Cardiac septum (tissue), 1 donor: ENCODE data around the gene ARFIP1. TPM values are rescaled to one million over a fixed set of nuclear protein-coding genes. Genes with fewer than 3 reads are reported as not detected.
"Not testable (repeated sequence)": the region's sequence is repeated elsewhere in the genome, so short reads cannot be mapped to it uniquely, and the experiment has no call there.

Experiments used
- DNase-seq: peaks from one replicate; pipeline ENCODE4 v3.0.0-alpha.2; 2020; ENCODE audit warnings: low spot score
- intact Hi-C: fragments of 100-400 bp; cut with DNase I; formaldehyde crosslinking; loops from one replicate; pipeline ENCODE4 v1.14.0; 2022
- total RNA-seq: library from RNA; stranded (reverse); fragmentation: NEBNext Ultra II Directional; extraction: Animal tissue kit (Norgen Biotek cat#: 25700); gene quantifications from one replicate; pipeline ENCODE4 v1.2.1, GENCODE V29; 2021
- donor health status: DM: no; HTN: no; CAD: no.

The ARFIP1 gene
- total RNA-seq, 1 donor from 2014 or later = 11.9 TPM

- intact Hi-C loops = no loop called here
- no peak for DNase-seq
Measured at GRCh38 chr4:152825336-152825735, 45.6 kb downstream of the ARFIP1 start.

GRCh38 chr4:152828122-152828521 lies 48.4 kb downstream of the ARFIP1 start:
- no peak for DNase-seq
- intact Hi-C loops = no loop called here

GRCh38 chr4:152831416-152831815 lies 51.7 kb downstream of the ARFIP1 start:
- intact Hi-C loops = no loop called here
- no peak for DNase-seq

GRCh38 chr4:152836936-152837335 lies 57.2 kb downstream of the ARFIP1 start:
- intact Hi-C loops = no loop called here
- no peak for DNase-seq

GRCh38 chr4:152839729-152840128 lies 60.0 kb downstream of the ARFIP1 start:
- DNase-seq, intact Hi-C loops: not testable (repeated sequence)

- no peak for DNase-seq
- intact Hi-C loops = no loop called here
Measured at GRCh38 chr4:152843481-152844090, 63.8 kb downstream of the ARFIP1 start.

GRCh38 chr4:152847376-152847775 lies 67.6 kb downstream of the ARFIP1 start:
- intact Hi-C loops = loop anchor here (5.0 kb wide), 1 partner anchor 280 kb away; no protein-coding TSS in a partner anchor
- no peak for DNase-seq

GRCh38 chr4:152848508-152848907 lies 68.8 kb downstream of the ARFIP1 start:
- intact Hi-C loops = loop anchor here (2.0 to 5.0 kb wide), 2 partner anchors 236 to 279 kb away; no protein-coding TSS in a partner anchor

GRCh38 chr4:152849350-152849749 lies 69.6 kb downstream of the ARFIP1 start:
- intact Hi-C loops = loop anchor here (2.0 to 5.0 kb wide), 2 partner anchors 235 to 278 kb away; no protein-coding TSS in a partner anchor
- no peak for DNase-seq

More at GRCh38 chr4:152848508-152848907, 68.8 kb downstream of the ARFIP1 start:
- DNase-seq = no peak

GRCh38 chr4:152850377-152850776 lies 70.6 kb downstream of the ARFIP1 start:
- DNase-seq = peak; percentile 86
- intact Hi-C loops = no loop called here

- no peak for DNase-seq
- intact Hi-C loops = no loop called here
Measured at GRCh38 chr4:152851226-152851625, 71.5 kb downstream of the ARFIP1 start.

- intact Hi-C loops = no loop called here
- DNase-seq = no peak
Measured at GRCh38 chr4:152853293-152853692, 73.5 kb downstream of the ARFIP1 start.

- DNase-seq, intact Hi-C loops: not testable (repeated sequence)
Measured at GRCh38 chr4:152854016-152854415, 74.3 kb downstream of the ARFIP1 start.

GRCh38 chr4:152856960-152857359 lies 77.2 kb downstream of the ARFIP1 start:
- intact Hi-C loops = no loop called here
- DNase-seq = no peak

- intact Hi-C loops = no loop called here
- DNase-seq = no peak
Measured at GRCh38 chr4:152858934-152859333, 79.2 kb downstream of the ARFIP1 start.

GRCh38 chr4:152860046-152860445 lies 80.3 kb downstream of the ARFIP1 start:
- no peak for DNase-seq
- intact Hi-C loops = no loop called here

- intact Hi-C loops = no loop called here
- no peak for DNase-seq
Measured at GRCh38 chr4:152862608-152863007, 82.9 kb downstream of the ARFIP1 start.

GRCh38 chr4:152864361-152864760 lies 84.6 kb downstream of the ARFIP1 start:
- intact Hi-C loops = no loop called here
- DNase-seq = no peak

GRCh38 chr4:152866432-152866993 lies 86.8 kb downstream of the ARFIP1 start:
- intact Hi-C loops, DNase-seq: not testable (repeated sequence)

- DNase-seq = no peak
- intact Hi-C loops = no loop called here
Measured at GRCh38 chr4:152870606-152871005, 90.9 kb downstream of the ARFIP1 start.

GRCh38 chr4:152875261-152875660 lies 95.5 kb downstream of the ARFIP1 start:
- intact Hi-C loops = no loop called here
- DNase-seq = no peak
